K562 (cell line): ENCODE measurements around the gene RNF44. TPM values are rescaled to one million over a fixed set of nuclear protein-coding genes. Genes with fewer than 3 reads are reported as not detected.

Experiments
- ATAC-seq: fragments of 200-7000 bp; cut with Tn5 transposase; 3 replicates; pipeline ENCODE4 v1.9.1; 2020; ENCODE audit warnings: moderate library complexity
- BruUV-seq: library from RNA; stranded (reverse); fragments of 400-500 nt; replicated peaks from 2 replicates; lab custom pipeline; 2021; lab: Mats Ljungman, UMichigan
- CTCF ChIA-PET: fragments of 300-600 bp; formaldehyde crosslinking; extraction: SDS; loops from one replicate; lab custom pipeline; 2021; ENCODE audit warnings: low intra/inter-chr PET ratio; lab: Yijun Ruan, JAX
- POLR2A ChIA-PET: fragments of 300-600, 350-650 bp; sonication (Branson Sonifier 250); formaldehyde crosslinking; extraction: SDS; loops from one replicate; lab custom pipeline; 2021; ENCODE audit warnings: antibody characterized with exemption, inconsistent platforms; lab: Yijun Ruan, JAX
- DNase-seq, 4 experiments: peaks; one replicate each; pipeline versions ENCODE4 v3.0.0 to v3.0.0-alpha.2; 2011 to 2018; ENCODE audit warnings: low spot score in 3 of 4, mixed read lengths in 3 of 4; ENCODE audit errors: extremely low read depth in 1 of 4
- FAIRE-seq: peaks from 2 replicates; lab custom pipeline; 2011; peaks lifted over from hg19 to GRCh38; lab: Jason Lieb, UNC
- H2AFZ ChIP-seq: 2 replicates; pipeline ENCODE4 v1.6.0; 2011; ENCODE audit warnings: low read depth, low read length, control low read depth, inconsistent platforms
- H3K27ac ChIP-seq: fragments of 200-600 bp; 3 replicates; pipeline ENCODE4 v1.8.0; 2011; ENCODE audit warnings: low read depth, mild to moderate bottlenecking, control low read depth, inconsistent platforms, low read length, moderate library complexity, mixed read lengths; ENCODE audit errors: extremely low read depth
- H3K27me3 ChIP-seq, 2 experiments: fragments of 300-600 bp in 1 of 2; 2 replicates in 1 of 2; 3 replicates in 1 of 2; pipeline versions ENCODE4 v1.6.0 to v1.8.0; 2011; ENCODE audit warnings: inconsistent platforms in 2 of 2, low read length in 2 of 2, mild to moderate bottlenecking in 1 of 2, mixed read lengths in 1 of 2, moderate library complexity in 1 of 2; ENCODE audit not compliant: control insufficient read depth in 2 of 2, insufficient read depth in 2 of 2
- H3K36me3 ChIP-seq: fragments of 300-600 bp; 3 replicates; pipeline ENCODE4 v1.8.0; 2011; ENCODE audit warnings: mild to moderate bottlenecking, low read length, inconsistent platforms; ENCODE audit not compliant: control insufficient read depth, insufficient read depth
- H3K4me1 ChIP-seq, 2 experiments: fragments of 200-600 bp in 1 of 2; replicated peaks in 1 of 2; 2 replicates in 1 of 2; 3 replicates in 1 of 2; pipeline versions ENCODE4 v1.5.1 to v1.8.0; 2011; ENCODE audit warnings: inconsistent platforms in 2 of 2, low read length in 2 of 2, mild to moderate bottlenecking in 1 of 2, mixed read lengths in 1 of 2, moderate library complexity in 1 of 2; ENCODE audit not compliant: control insufficient read depth in 2 of 2, insufficient read depth in 2 of 2
- H3K4me2 ChIP-seq: 2 replicates; pipeline ENCODE4 v1.6.1; 2011; ENCODE audit warnings: low read length, control low read depth, inconsistent platforms, mixed read lengths; ENCODE audit not compliant: insufficient read depth
- H3K4me3 ChIP-seq: fragments of 200-600 bp; sonication (generic), shearing (Covaris generic); 2 replicates; pipeline ENCODE4 v1.5.1; 2016; ENCODE audit warnings: control low read depth, inconsistent platforms
- H3K79me2 ChIP-seq: fragments of 200-600 bp; 3 replicates; pipeline ENCODE4 v1.8.0; 2011; ENCODE audit warnings: low read length, inconsistent platforms; ENCODE audit not compliant: control insufficient read depth, insufficient read depth
- H3K9ac ChIP-seq, 2 experiments: 2 replicates each; pipeline versions ENCODE4 v1.6.0 to v1.6.1; 2011; ENCODE audit warnings: low read depth in 2 of 2, low read length in 2 of 2, control low read depth in 1 of 2, inconsistent platforms in 1 of 2, mild to moderate bottlenecking in 1 of 2, mixed read lengths in 1 of 2; ENCODE audit not compliant: insufficient read depth in 1 of 2
- H3K9me1 ChIP-seq: one replicate; pipeline ENCODE4 v1.6.0; 2011; ENCODE audit warnings: inconsistent platforms, mild to moderate bottlenecking, low read length, moderate library complexity; ENCODE audit not compliant: control insufficient read depth, insufficient read depth
- H3K9me3 ChIP-seq: replicated peaks from 2 replicates; pipeline ENCODE4 v1.5.1; 2011; ENCODE audit warnings: low read depth, low read length, inconsistent platforms; ENCODE audit not compliant: control insufficient read depth, insufficient read depth
- H4K20me1 ChIP-seq: replicated peaks from 2 replicates; pipeline ENCODE4 v1.6.1; 2011; ENCODE audit warnings: low read length, inconsistent platforms, mixed read lengths; ENCODE audit not compliant: control insufficient read depth, insufficient read depth
- ATF3 ChIP-seq, 2 experiments: fragments of 450-650 bp in 1 of 2; sonication (generic) in 1 of 2; formaldehyde crosslinking in 1 of 2; IDR thresholded peaks in 1 of 2; conservative IDR thresholded peaks in 1 of 2; 2 replicates each; pipeline versions ENCODE4 v1.6.1 to v1.8.1; 2016 to 2023; ENCODE audit warnings: mild to moderate bottlenecking in 2 of 2, moderate library complexity in 2 of 2, inconsistent platforms in 1 of 2, missing genetic modification reagents in 1 of 2
- DPF2 ChIP-seq: fragments of 450-650 bp; IDR thresholded peaks from 2 replicates; pipeline ENCODE4 v1.6.1; 2016
- TRIM28 ChIP-seq: fragments of 450-650 bp; IDR thresholded peaks from 2 replicates; pipeline ENCODE4 v1.6.1; 2017
- ZNF551 ChIP-seq: fragments of 250-450 bp; sonication (Bioruptor Pico); IDR thresholded peaks from 2 replicates; pipeline ENCODE4 v1.5.0; 2021; ENCODE audit warnings: mild to moderate bottlenecking, moderate library complexity
- ZNF609 ChIP-seq: sonication (generic); formaldehyde crosslinking; IDR thresholded peaks from 2 replicates; pipeline ENCODE4 v1.8.1; 2023; ENCODE audit warnings: missing genetic modification reagents, mild to moderate bottlenecking, borderline replicate concordance
- WGBS: fragments of 100-300 bp; shearing (Covaris generic); methylation state at CpG from one replicate; pipeline ENCODE4 v1.1.6; 2016; ENCODE audit warnings: low coverage, mixed read lengths; ENCODE audit not compliant: insufficient coverage; ENCODE audit errors: missing lambda C conversion rate; 5-methylcytosine and 5-hydroxymethylcytosine counted together
- in situ Hi-C: fragments of 300-500 bp; cut with MboI; formaldehyde crosslinking; loops from 4 replicates; pipeline ENCODE4 v1.15.0; 2018; ENCODE audit warnings: inconsistent platforms, mixed read lengths
- intact Hi-C: fragments of 100-400 bp; cut with micrococcal nuclease; formaldehyde crosslinking; loops from 2 replicates; pipeline ENCODE4 v1.14.2; 2022
- polyA plus RNA-seq, 8 experiments: library from polyadenylated mRNA; depleted of rRNA in 4 of 8; stranded (reverse) in 5 of 8; unstranded in 3 of 8; fragments of >200 nt; fragmentation: Nextera tagmentation in 2 of 8; fragmentation: Illumina TruSeq in 1 of 8; extraction: Ambion mirVana in 2 of 8; extraction: Trizol in 1 of 8; gene quantifications; 2 replicates each; pipeline versions ENCODE4 v1.2.1 to v1.2.3, GENCODE V29; 2011 to 2014; ENCODE audit warnings: inconsistent platforms in 1 of 8, missing spikeins in 1 of 8
- total RNA-seq, 7 experiments: library from RNA; depleted of rRNA in 6 of 7; stranded (reverse); fragments of >200 nt in 6 of 7; fragmentation: Illumina TruSeq in 2 of 7; extraction: Trizol in 2 of 7; gene quantifications; 2 replicates each; pipeline versions ENCODE4 v1.2.1 to v1.2.3, GENCODE V29; 2011 to 2021; ENCODE audit warnings: low replicate concordance in 1 of 7
- TF ChIP-seq, protein P1 (sequence below): fragments of 450-650 bp; IDR thresholded peaks from 2 replicates; pipeline ENCODE4 v1.6.1; 2016; ENCODE audit warnings: low read depth

Gene RNF44
- total and polyA plus RNA-seq, 9 of the 15 experiments (the other 6 are each of a cell fraction or from before 2014, with no cell fraction given) = 1.6 to 82.6 (median 7.4) TPM

GRCh38 chr5:176481711-176482110 lies 55.5 kb downstream of the RNF44 start:
- Histone ChIP-seq H3K79me2 (peaks cover 40% of the 10 kb centered on the region), H3K36me3 (peaks cover 59% of the 10 kb centered on the region; the same call in 2 of the 3 replicates), H3K9me3 (no peaks in the 10 kb centered on the region), H4K20me1 (no peaks in the 10 kb centered on the region), H3K27me3 (no peaks in the 10 kb centered on the region), H2AFZ (peak overlapping the region; percentile 48; the same call in 1 of the 2 replicates), H3K27ac (peak overlapping the region; percentile 76), H3K9me1 (no peaks in the 10 kb centered on the region), H3K4me3 (no peak overlapping the region), H3K9ac (peak overlapping the region in 1 of 2 experiments; percentile 23; a peak in 1 of 4 replicates), H3K4me2 (peak overlapping the region; percentile 44), H3K4me1 (peaks cover 0 to 4% of the 10 kb centered on the region in 2 experiments; a peak in 2 of 5 replicates)
- CTCF ChIA-PET = no interaction called here
- 12% methylated on average over 4 of the region's 4 CpGs for WGBS
- no TSS peak for BruUV-seq
- DNase-seq (peak in 2 of 4 experiments; percentile 42 to 77), FAIRE-seq (peak; percentile 85), ATAC-seq (peak; percentile 98)
- POLR2A ChIA-PET = interaction anchor here (0.7 to 2.0 kb wide), 5 partner anchors 8 to 28 kb away, joined by 3 to 6 read pairs (median 4); no protein-coding TSS in a partner anchor
- in situ Hi-C loops (no loop called here), intact Hi-C loops (loop anchor here (10.0 kb wide), 1 partner anchor 67 kb away; the partner anchor contains the start of gene CLTB)
- no peak for TF ChIP-seq TRIM28
- TF ChIP-seq DPF2 = peak; percentile 75
- TF ChIP-seq, protein P1, sequence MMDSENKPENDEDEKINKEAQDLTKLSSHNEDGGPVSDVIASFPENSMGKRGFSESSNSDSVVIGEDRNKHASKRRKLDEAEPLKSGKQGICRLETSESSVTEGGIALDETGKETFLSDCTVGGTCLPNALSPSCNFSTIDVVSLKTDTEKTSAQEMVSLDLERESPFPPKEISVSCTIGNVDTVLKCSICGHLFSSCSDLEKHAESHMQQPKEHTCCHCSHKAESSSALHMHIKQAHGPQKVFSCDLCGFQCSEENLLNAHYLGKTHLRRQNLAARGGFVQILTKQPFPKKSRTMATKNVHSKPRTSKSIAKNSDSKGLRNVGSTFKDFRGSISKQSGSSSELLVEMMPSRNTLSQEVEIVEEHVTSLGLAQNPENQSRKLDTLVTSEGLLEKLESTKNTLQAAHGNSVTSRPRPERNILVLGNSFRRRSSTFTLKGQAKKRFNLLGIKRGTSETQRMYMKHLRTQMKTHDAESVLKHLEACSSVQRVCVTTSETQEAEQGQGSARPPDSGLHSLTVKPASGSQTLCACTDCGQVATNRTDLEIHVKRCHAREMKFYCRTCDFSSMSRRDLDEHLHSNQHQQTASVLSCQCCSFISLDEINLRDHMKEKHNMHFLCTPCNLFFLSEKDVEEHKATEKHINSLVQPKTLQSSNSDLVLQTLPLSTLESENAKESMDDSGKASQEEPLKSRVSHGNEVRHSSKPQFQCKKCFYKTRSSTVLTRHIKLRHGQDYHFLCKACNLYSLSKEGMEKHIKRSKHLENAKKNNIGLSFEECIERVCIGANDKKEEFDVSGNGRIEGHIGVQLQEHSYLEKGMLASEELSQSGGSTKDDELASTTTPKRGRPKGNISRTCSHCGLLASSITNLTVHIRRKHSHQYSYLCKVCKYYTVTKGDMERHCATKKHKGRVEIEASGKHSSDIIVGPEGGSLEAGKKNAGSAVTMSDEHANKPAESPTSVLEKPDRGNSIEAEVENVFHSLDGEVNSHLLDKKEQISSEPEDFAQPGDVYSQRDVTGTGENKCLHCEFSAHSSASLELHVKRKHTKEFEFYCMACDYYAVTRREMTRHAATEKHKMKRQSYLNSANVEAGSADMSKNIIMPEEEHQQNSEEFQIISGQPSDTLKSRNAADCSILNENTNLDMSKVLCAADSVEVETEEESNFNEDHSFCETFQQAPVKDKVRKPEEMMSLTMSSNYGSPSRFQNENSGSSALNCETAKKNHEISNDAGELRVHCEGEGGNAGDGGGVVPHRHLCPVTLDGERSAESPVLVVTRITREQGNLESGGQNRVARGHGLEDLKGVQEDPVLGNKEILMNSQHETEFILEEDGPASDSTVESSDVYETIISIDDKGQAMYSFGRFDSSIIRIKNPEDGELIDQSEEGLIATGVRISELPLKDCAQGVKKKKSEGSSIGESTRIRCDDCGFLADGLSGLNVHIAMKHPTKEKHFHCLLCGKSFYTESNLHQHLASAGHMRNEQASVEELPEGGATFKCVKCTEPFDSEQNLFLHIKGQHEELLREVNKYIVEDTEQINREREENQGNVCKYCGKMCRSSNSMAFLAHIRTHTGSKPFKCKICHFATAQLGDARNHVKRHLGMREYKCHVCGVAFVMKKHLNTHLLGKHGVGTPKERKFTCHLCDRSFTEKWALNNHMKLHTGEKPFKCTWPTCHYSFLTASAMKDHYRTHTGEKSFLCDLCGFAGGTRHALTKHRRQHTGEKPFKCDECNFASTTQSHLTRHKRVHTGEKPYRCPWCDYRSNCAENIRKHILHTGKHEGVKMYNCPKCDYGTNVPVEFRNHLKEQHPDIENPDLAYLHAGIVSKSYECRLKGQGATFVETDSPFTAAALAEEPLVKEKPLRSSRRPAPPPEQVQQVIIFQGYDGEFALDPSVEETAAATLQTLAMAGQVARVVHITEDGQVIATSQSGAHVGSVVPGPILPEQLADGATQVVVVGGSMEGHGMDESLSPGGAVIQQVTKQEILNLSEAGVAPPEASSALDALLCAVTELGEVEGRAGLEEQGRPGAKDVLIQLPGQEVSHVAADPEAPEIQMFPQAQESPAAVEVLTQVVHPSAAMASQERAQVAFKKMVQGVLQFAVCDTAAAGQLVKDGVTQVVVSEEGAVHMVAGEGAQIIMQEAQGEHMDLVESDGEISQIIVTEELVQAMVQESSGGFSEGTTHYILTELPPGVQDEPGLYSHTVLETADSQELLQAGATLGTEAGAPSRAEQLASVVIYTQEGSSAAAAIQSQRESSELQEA = no peak
- TF ChIP-seq ZNF609 (CRISPR knock-in tag) = no peak
- peak; percentile 54; the same call in 1 of the 2 replicates for TF ChIP-seq ATF3 (IDR thresholded peaks at IDR 0.05)
- no peak for TF ChIP-seq ATF3 (CRISPR knock-in tag; conservative IDR thresholded peaks at IDR 0.05)
- no peak for TF ChIP-seq ZNF551 (CRISPR knock-in tag)
